ENCODE results near the gene CASQ2. TPM values are rescaled to one million over a fixed set of nuclear protein-coding genes. Genes with fewer than 3 reads are reported as not detected.
A peak's percentile ranks its signal among the peaks of the same experiment; 100 is the strongest.

The CASQ2 gene
- polyA plus RNA-seq, 1 donor (not counting 4 experiments of a cell fraction or from before 2014, with no cell fraction given): 0.04 TPM

- Histone ChIP-seq H3K79me2 (ENCODE audit: control insufficient read depth, insufficient read depth, low read length) (no peaks in the 10 kb centered on the region), H3K9ac (ENCODE audit: control insufficient read depth, extremely low read depth, insufficient read depth, low read length) (no peak overlapping the region), H3K4me1 (ENCODE audit: control insufficient read depth, extremely low read depth, insufficient read depth, low read length) (no peaks in the 10 kb centered on the region), H3K4me2 (ENCODE audit: control insufficient read depth, extremely low read depth, insufficient read depth, low read depth, low read length) (no peak overlapping the region), H3K9me1 (ENCODE audit: control insufficient read depth, extremely low read depth, insufficient read depth, low read length) (no peaks in the 10 kb centered on the region), H3K36me3 (ENCODE audit: control insufficient read depth in 2 of 2, extremely low read depth in 1 of 2, insufficient read depth in 2 of 2, low read length in 2 of 2) (no peaks in the 10 kb centered on the region), H3K27me3 (ENCODE audit: control insufficient read depth, extremely low read depth, insufficient read depth, low read length) (no peaks in the 10 kb centered on the region), H3K4me3 (ENCODE audit: control insufficient read depth in 2 of 3, extremely low read depth in 1 of 3, insufficient read depth in 2 of 3, low read depth in 1 of 3, low read length in 3 of 3) (no peak overlapping the region), H3K9me3 (ENCODE audit: control insufficient read depth, low read depth, low read length) (no peaks in the 10 kb centered on the region), H3K27ac (ENCODE audit: control insufficient read depth, insufficient read depth, low read length) (no peak overlapping the region), H4K20me1 (ENCODE audit: control insufficient read depth, extremely low read depth, insufficient read depth, low read length) (no peaks in the 10 kb centered on the region), H2AFZ (ENCODE audit: control insufficient read depth, low read length) (no peak overlapping the region)
- FAIRE-seq (no peak), DNase-seq (ENCODE audit: low read depth, low spot score) (no peak)
- dilution Hi-C loops (cut with MboI; ENCODE audit: extremely low pct_ligation_motif_present, low sequenced_read_pairs): no loop called here
- no peak for TF ChIP-seq CTCF (optimal IDR thresholded peaks at IDR 0.05 in 1 of 3, IDR thresholded peaks at IDR 0.05 in 1 of 3, conservative IDR thresholded peaks at IDR 0.05 in 1 of 3; ENCODE audit: extremely low read depth in 1 of 3, insufficient read depth in 2 of 3, low read length in 3 of 3)
- TF ChIP-seq EZH2 (IDR thresholded peaks at IDR 0.05; ENCODE audit: low read length): no peak
Measured at GRCh38 chr1:115728341-115728740, 40.2 kb downstream of the CASQ2 start.

- Histone ChIP-seq H3K79me2 (ENCODE audit: control insufficient read depth, insufficient read depth, low read length) (no peaks in the 10 kb centered on the region), H3K27ac (ENCODE audit: control insufficient read depth, insufficient read depth, low read length) (no peak overlapping the region), H3K9me1 (ENCODE audit: control insufficient read depth, extremely low read depth, insufficient read depth, low read length) (no peaks in the 10 kb centered on the region), H3K36me3 (ENCODE audit: control insufficient read depth in 2 of 2, extremely low read depth in 1 of 2, insufficient read depth in 2 of 2, low read length in 2 of 2) (no peaks in the 10 kb centered on the region), H3K4me2 (ENCODE audit: control insufficient read depth, extremely low read depth, insufficient read depth, low read depth, low read length) (no peak overlapping the region), H3K9ac (ENCODE audit: control insufficient read depth, extremely low read depth, insufficient read depth, low read length) (no peak overlapping the region), H2AFZ (ENCODE audit: control insufficient read depth, low read length) (no peak overlapping the region), H3K27me3 (ENCODE audit: control insufficient read depth, extremely low read depth, insufficient read depth, low read length) (no peaks in the 10 kb centered on the region), H4K20me1 (ENCODE audit: control insufficient read depth, extremely low read depth, insufficient read depth, low read length) (no peaks in the 10 kb centered on the region), H3K4me3 (ENCODE audit: control insufficient read depth in 2 of 3, extremely low read depth in 1 of 3, insufficient read depth in 2 of 3, low read depth in 1 of 3, low read length in 3 of 3) (no peak overlapping the region), H3K4me1 (ENCODE audit: control insufficient read depth, extremely low read depth, insufficient read depth, low read length) (no peaks in the 10 kb centered on the region), H3K9me3 (ENCODE audit: control insufficient read depth, low read depth, low read length) (no peaks in the 10 kb centered on the region)
- DNase-seq (ENCODE audit: low read depth, low spot score) (no peak), FAIRE-seq (peak; percentile 5)
- TF ChIP-seq EZH2 (IDR thresholded peaks at IDR 0.05; ENCODE audit: low read length) (no peak), CTCF (optimal IDR thresholded peaks at IDR 0.05 in 1 of 3, IDR thresholded peaks at IDR 0.05 in 1 of 3, conservative IDR thresholded peaks at IDR 0.05 in 1 of 3; ENCODE audit: extremely low read depth in 1 of 3, insufficient read depth in 2 of 3, low read length in 3 of 3) (no peak)
- dilution Hi-C loops (cut with MboI; ENCODE audit: extremely low pct_ligation_motif_present, low sequenced_read_pairs): no loop called here
Measured at GRCh38 chr1:115727706-115728249, 40.7 kb downstream of the CASQ2 start.
